Stimulated activated CD8-positive, alpha-beta memory T cell treated with anti-CD3 and anti-CD28 coated beads, Interleukin-12 subunit alpha, Interleukin-12 subunit beta, amount 100 ng/mL, for 1 hour (primary cell): ENCODE data around the gene GNG14.
"Not testable (repeated sequence)": the region's sequence is repeated elsewhere in the genome, so short reads cannot be mapped to it uniquely, and the experiment has no call there.

ENCODE experiments used
- DNase-seq: peaks from one replicate; pipeline ENCODE4 v3.0.0-alpha.2; 2020; ENCODE audit warnings: low read depth

Gene GNG14

DNA sequence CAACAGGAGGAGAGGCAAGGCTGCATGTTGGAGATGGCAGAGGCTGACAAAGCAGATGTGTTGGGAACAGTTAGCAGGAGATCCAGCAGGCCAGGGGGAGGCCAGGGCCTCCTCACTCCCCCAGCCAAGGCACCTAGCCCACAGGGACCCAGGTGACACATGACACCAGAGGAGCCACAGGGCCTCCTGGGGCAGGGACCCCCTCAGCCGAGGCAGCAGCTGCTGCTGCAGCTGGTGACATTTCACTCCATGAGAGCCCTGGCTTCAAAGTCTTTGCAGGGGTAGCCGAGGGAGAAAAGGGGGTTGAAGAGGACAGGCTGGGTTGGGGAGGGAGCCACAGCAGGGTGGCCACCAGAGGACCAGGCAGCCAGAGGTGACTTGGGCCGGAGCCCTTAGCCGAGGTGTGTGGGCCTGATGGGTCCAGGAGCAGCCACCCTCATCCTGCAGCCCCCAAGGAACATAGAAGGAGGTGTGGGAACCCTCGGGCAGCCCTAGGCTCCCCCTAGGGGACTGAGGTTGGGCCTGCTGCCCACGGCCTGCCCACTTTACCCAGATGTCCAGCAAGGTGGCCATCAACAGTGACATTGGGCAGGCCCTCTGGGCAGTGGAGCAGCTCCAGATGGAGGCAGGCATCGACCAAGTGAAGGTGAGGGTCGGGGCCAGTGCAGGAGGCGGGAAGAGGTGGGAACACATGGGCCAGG is at the start of gene GNG14:
Gene GNG14, plus strand, starts transcription at position 503 of the 701 bp plus-strand sequence. Its CDS starts 51 bp downstream, at position 554.
- DNase-seq, result no peak

DNA sequence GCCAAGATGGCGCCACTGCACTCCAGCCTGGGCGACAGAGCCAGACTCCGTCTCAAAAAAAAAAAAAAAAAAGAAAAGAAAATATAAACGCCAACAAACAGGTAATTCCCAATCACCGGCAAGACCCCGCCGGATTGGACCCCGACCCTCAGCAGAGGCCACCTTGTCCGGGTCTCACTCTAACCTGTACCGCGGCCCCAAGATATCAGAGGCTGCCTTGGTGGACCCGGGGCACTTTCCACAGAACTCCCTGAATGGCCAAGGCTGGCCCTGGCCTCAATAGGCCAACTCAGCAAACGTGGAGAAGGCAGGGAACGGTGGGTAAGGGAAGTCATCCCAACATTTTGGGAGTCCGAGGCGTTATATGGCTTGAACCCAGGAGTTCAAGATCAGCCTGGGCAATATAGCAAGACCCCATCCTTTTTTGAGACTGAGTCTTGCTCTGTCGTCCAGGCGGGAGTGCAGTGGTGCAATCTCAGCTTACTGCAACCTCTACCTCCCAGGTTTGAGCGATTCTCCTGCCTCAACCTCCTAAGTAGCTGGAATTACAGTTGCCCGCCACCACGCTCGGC is 49.1 kb upstream of the GNG14 start:
- no peak for DNase-seq

DNA sequence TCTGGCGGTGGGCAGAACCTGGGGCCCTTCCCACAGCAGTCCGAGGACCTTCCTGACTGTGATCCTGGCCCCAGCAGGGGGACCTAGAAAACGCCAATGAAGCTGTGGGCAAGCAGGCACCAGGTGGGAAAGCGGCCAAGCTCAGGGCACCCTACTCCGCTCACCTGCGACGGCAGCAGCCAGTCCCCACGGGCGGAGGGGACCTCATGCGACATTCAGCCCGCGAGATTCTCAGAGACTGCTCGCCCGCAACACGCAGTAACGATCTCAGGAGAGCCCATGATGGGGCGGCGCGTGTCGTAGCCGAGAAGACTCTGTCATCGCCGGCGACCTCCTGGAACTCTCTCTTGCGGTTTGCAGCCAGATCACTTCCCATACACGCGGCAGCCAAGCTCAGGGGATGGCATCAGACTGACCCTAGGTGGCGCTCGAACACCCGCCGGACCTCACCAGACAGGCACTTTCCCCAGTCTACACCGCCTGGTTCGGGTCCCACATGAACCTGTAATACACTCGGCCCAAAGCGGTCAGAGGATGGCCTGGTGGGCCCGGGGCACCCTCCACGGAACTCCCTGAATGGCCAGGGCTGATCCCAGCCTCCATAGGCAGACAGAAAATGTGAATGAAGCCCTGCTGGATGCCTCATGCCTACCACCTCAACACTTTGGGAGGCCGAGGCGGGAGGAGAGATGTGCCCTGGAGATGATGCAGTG is 47.7 kb upstream of the GNG14 start:
- peak; percentile 76 for DNase-seq

DNA sequence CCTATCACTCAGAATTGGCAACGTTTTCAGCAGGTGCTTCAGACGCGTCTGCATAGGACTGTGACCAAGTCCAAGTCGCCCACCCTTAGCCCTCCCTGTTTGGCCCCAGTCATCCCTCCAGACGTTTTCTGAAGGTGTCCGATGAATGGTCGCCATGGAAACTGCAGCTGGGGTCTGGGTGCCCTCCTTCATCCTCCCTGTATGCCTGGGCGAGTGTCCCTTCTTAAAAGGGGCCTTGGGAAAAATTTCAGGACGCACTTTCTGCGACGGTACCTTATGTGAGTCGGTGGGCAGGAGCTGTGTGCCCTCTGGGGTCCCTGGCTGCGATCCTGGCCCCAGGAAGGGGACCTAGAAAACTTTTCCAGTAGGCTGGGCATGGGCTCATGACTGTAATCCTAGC is 46.3 kb upstream of the GNG14 start:
- DNase-seq, result no peak

DNA sequence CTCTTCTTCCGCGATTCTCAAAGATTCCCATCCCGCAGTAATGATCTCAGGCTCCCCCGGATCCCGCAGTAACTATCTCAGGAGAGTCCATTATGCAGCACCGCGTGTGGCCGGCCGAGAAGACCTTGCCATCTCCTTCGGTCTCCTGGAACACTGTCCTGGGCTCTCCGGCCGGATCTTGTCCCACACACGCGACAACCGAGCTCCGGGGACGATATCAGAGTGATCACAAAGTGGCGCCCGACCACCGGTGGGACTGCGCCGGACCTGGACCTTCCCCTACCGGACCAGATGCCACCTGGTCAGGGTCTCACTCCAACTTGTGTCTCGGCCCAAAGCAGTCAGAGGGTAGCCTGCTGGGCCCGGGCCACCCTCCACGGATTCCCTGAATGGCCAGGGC is 45.3 kb upstream of the GNG14 start:
- DNase-seq, result no peak

DNA sequence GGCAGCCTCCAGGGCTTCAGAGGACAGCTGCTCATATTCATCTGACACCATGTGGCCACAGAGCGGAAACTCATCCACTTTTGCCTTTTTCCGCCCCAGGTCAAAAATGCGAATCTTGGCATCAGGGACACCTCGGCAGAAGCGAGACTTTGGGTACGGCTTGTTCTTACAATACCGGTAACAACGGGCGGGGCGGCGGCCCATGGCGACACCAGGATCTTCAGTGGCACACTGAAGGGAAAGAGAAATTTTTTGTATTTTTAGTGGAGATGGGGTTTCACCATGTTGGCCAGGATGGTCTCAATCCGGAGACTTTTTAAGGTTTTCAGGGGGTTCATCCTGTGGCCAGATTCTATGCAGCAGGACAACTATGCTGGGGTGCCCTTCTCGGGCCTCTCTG is 44.1 kb upstream of the GNG14 start:
- not testable (repeated sequence) for DNase-seq

DNA sequence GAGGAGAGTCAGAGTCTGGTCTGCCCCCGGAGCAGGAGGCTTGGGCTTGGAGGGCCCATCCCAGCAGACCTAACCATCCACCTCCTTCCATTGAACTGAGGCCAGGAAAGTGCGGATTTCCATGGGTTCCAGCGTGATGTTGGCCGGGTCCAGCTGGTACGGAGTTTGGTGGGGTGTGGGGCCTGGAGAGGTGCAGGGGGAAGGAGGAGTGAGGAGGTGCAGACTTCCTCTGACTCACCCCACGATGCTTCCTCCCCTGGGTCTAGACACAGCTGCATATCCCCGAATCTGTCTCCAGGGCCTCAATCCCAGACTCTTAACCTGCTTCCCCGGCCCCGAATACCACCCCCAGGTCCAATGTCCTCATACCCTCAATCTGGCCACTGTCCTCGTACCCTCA is 41.2 kb upstream of the GNG14 start:
- DNase-seq, result no peak

DNA sequence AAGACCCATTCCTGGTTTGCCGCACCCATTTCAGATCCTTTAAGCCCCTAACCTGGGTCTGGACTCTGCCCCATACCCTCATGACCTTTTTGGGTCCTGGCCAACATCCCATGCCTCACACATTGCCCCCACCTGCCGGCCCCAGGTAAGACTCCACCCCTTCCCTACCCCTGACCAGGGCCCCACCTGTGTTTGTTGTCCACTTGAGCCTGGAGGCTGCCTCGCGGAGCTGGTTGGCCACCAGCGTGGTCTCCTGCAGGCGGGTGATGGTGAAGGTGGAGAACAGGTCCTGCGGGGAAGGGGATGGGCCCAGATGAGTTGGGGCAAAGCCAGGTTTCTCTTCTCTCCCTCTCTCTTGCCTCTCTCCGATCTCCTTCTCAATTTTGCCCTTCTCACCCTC is 40.8 kb upstream of the GNG14 start:
- DNase-seq, result no peak

DNA sequence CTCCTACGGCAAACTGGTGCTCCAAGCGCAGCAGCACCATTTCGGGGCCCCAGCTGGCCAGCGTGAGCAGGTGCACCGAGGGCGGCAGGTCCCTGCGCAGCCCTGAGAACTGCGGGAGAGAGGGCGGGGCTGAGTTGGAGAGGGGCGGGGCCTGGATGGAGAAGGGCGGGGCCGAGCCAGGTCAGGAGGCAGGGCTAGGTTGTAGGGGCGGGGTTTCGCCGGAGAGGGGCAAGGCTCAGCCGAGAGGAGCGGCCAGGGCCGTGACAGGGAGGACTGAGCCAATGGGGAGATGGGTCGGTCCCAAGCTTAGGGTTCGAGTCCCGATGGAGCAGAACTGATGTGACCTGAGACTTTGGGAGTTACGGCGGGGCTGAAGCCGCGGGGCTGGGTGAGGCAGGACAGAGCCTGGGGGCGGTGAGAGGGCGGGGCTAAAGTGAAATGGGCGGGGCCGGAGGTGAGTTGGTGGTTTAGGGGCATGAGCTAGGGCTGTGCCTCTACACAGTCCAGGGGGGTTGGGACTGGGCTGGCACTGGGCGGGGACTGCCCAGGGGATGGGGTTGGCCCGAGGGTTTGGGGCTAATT is 40.2 kb upstream of the GNG14 start:
- no peak for DNase-seq

DNA sequence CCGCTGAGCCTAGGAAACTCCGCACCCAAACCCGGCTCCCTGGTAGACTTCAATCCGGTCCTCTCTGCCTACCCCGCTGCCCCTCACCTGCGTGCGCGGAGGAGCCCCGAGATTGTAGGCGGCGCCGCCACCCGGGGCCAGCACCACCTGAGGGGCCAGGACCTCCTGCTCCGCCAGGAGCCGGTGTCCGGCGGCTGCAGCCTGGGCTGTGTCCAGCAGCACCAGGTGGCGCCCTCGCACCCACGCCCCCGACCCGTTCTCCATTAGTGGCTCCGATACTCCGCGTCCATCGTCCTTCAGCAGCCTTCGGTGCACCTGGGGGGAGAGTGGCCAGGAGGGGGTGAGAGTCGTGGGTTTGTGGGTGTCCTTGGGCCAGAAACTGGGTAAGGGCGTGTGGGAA is 39.7 kb upstream of the GNG14 start:
- no peak for DNase-seq

DNA sequence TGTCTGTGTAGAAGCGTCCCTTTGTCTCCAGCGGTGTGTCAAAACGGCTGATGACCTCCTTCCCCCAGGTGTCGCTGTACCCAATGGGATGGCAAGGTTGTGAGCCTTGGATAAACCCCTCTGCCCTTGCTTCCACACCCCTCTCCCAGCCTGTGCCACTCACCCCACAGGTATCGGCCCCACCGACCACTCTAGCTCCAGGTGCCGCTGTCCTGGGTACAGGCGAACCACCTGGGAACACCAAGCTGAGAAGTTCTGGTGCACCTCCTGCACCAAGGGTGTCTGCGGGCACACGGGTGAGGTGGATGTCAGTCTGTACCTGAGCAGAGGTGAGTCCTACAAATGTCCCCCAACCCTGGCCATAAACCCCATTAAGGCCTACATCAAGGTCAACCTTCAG is 37.9 kb upstream of the GNG14 start:
- DNase-seq, result no peak

DNA sequence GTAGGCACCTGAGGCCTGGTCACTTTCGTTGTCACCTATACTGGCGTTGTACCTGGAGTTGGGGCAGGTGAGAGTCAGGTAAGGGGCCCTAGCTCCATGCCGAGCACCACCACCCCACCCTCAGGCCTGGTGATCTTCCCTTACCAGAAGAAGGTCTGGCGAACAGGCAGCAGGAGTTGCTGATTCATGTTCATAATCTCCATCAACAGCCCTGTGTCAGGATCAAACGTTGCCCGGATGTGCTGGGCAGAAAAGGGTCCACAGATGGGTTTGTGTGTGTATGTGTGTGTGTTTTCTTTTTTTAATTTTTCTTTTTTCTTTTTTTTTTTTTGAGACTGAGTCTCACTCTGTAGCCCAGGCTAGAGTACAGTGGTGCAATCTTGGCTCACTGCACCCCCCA is 35.6 kb upstream of the GNG14 start:
- DNase-seq, result no peak

DNA sequence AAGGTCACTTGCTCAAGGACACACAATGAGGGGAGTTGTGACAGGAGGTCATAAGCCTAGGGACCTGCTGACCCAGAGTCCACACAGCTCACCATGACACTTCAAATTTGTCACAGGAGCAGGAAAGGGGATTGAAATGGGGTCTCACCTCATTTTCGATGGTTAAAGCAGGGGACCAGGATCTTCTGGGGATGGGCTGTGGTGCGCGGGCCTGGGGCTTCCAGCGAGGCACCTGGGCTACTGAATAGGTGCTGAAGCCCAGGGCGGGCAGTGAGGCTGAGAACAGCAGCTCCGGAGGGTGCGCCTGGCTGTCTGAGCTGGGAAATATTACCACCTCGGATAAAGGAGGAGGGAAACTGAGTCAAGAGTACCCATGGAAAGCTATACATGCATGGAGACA is 32.3 kb upstream of the GNG14 start:
- DNase-seq, result no peak

DNA sequence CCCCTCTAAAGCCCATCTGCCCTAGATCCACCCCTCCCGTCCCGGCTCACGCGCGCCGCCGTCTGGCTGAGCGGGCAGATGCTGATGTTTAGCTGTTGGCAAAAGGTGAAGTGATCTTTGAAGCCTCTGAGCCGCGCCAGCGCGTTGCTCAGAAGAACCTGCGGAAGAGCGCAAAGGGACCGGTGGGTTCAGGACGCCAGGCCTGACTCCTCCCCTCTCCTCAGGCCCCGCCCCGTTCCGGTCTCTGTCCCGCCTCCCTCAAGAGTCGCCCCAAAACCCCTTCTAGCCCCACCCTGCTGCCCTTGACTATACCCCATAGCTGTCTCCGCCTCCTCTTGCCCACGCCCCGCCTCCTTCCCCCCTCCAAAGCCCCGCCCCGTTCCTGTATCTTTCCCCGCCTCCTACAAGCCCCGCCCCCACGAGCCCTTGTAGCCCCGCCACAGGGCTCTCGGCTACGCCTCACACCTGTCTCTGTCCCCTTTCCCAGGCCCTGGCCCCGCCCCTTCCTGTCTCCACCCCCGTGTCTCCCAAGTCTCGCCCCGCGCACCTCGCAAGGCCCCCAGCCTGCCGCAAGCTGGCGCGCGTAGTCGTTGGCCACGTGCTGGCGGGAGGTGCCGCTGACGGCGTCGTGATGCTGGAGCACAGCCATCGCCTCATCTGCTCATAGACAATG is 30.8 kb upstream of the GNG14 start:
- no peak for DNase-seq

DNA sequence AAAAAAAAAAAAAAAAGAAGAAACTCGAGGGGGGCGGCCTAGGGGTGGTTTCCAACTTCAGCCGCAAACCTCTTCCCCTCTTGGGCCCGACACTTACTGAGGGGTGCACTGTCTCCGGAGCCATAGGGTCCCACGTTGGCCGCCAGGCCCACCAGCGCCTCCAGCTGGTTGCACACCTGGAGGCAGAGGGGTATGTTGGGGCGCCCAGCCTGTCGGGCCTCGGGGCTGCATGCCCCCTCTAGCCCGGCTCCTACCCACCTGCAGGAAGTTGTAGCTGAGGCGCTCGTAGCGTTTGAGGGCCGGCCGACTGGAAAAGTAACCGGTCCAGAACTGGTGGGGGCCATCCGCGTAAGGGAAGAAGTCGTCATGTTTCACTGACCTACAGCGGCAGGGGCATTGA is 29.8 kb upstream of the GNG14 start:
- DNase-seq, result no peak

DNA sequence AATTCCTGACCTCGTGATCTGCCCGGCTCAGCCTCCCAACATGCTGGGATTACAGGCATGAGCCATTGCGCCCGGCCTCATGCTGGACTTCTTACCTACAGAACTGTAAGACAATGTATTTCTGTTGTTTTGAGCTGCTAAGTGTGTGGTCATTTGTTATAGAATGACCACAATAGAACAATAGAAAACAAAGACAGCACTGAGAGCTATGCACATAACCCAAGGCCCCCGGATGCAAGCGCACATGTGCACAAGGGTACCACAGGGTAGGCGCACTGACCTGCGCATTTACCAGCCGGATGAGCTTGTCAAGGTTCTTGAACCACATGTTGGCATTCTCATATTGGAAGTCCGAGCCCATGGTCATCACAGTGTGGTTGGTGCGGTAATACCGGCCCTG is 26.8 kb upstream of the GNG14 start:
- DNase-seq, result no peak

DNA sequence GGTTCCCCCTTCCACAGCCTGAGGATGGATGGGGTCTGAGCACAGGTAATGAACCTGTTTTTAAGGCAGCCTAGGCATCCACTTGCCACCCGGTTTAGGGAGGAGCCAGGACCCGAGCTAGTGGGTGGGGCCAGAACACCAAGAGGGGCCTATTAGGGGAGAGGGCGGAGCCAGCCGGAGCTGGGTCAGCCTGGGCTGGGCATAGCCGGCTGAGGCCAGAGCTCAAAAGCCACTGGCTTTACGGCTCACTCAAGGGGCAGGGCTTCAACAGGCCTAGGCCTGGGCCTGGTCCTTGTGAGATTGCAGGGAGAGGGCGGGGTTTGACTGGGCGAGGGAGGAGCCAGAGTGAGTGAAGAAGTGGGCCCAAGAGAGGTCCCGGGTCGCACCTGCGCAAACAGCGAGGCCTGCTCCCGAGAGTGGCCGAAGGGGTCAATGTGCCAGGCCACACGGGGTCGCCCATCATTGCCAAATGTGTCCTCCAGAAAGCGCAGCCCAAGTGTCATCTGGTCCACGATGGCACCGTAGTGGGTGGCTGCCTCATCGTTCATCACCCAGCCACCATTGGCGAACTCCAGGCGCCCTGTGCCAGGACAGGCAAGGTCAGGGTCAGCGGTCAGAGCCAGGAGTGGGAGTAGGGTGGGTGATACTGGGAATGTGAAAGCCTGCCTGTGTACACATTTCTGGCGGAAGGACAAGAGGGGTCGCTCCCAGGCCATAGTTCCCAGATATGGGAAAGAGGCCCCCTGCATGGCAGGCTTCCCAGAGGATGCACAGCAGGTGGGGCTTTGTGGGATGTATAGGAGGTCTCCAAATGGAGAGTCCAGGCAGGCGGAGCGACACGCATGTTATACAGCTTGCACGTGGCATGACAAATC is 23.2 kb upstream of the GNG14 start:
- DNase-seq, result no peak

DNA sequence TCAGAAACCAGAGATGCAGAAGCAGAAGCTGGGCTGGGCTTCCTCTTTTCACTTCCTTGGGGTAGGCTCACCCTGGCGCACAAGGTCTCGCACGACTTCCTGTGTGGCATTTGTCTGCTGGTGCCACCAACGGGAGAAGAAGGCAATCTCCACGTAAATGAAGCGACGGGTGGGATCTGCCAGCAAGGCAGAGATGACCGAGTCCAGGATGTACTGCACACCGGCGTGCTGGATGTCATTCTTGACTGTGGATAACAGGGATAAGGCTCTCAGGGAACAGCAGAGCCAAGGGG is 22.6 kb upstream of the GNG14 start:
- DNase-seq, result no peak

DNA sequence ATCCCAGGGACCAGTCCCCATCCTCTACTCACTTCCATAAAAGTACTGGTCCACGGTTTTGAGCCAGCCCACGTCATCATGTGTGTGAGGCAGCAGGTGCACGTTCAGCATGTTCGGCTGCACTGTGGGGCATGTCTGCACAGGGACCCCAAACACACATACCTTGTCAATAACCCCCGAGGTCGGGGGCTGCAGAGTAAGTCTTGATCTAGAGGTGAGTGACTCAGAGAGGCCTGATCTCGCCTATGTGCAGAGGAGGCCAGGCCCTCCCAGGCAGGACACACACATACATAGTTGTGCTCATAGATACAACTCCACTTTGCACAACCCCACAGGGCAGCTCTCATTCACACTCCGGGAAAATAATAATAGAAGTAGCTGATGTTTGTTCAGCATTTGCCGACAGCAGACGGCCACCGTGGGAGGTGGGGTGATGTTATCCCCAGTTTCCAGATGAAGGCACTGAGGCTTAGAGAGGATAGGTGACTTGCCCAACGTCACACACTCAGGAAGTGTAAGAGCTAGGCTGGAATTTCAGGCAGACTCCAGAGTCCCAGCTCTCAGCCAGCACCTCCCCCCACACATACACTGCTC is 22.0 kb upstream of the GNG14 start:
- no peak for DNase-seq

DNA sequence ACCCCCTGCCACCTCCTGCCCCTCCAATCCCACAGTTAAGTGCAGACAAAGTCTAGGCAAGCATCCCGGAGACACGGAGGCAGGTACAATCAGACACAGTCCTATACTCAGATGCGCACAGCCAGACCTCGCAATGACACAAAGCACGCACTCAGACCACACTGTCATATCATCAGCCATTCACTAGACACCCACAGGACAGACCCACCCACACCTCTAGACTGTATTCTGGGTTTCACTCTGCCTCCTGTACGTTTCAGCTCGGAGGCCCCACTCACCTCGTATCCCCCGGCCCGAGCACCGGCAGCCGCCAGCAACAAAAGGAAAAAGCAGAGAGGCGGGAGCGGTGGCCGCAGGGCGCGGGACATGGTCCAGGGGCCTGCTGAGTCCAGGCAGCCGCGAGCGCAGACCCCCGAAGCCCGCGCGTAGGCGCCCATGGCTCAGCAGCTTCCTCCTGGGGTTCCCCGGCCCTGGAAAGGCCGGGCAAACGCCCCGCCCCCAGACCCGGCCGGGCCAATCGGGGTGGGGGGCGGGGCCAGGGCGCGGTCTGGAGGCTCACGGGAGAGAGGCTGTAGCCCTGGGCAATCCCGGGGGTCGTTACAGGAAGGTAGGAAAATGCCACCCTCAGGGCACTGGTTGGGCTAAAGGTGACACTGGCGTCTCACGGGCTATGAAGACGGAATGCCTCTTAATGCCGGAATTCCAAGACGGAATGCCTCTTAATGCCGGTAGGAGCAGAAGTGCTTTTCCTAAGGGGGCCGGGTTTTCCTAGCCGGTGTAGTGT is 21.3 kb upstream of the GNG14 start, which contains the start of the genes MAN2B1 and WDR83:
Gene MAN2B1, minus strand, starts transcription at position 478 of the 784 bp plus-strand sequence. Its CDS starts 41 bp downstream, at position 437.
Gene WDR83, plus strand, starts transcription at position 543 of the 784 bp plus-strand sequence. CDS start 2,984 bp downstream, outside the sequence.
- DNase-seq, result peak; percentile 66
